IPS-15b (cell line): ENCODE results near the gene DNAJC17.

Source experiments
- H3K27me3 ChIP-seq: one replicate; pipeline ENCODE4 v1.6.1; 2013; ENCODE audit warnings: low read length; ENCODE audit not compliant: control insufficient read depth, insufficient read depth
- H3K36me3 ChIP-seq: one replicate; pipeline ENCODE4 v1.6.1; 2013; ENCODE audit warnings: low read length; ENCODE audit not compliant: control insufficient read depth, insufficient read depth
- H3K4me1 ChIP-seq: one replicate; pipeline ENCODE4 v1.6.1; 2013; ENCODE audit warnings: mild to moderate bottlenecking, low read length; ENCODE audit not compliant: control insufficient read depth, insufficient read depth
- H3K4me3 ChIP-seq: one replicate; pipeline ENCODE4 v1.5.1; 2013; ENCODE audit warnings: low read depth, low read length
- H3K9ac ChIP-seq: one replicate; pipeline ENCODE4 v1.6.1; 2013; ENCODE audit warnings: low read depth, mild to moderate bottlenecking, low read length
- H3K9me3 ChIP-seq: one replicate; pipeline ENCODE4 v1.6.1; 2013; ENCODE audit warnings: mild to moderate bottlenecking, low read length; ENCODE audit not compliant: control insufficient read depth, insufficient read depth

The DNAJC17 gene

DNA sequence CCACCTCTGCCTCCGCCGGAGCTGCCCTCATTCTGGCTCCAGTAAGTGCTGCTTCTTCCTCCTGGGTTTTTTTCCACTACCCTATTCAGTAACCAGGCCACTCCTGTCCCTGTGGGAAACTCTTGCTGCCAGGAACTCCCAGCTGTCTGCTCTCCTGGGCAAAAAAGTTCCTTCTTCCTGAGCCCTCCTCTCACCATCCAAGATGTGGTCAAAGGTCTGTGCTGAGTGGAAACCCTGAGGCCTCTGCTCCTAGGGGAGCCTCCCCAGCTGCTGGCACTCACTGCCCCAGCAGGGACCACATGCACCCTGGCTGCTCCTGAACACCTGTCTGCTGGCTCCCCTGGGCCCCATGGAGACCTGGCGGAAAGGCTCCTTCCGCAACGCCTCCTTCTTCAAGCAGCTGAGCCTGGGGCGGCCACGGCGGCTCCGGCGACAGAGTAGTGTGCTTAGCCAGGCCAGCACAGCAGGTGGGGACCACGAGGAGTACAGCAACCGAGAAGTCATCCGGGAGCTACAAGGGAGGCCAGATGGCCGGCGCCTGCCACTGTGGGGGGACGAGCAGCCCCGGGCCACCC lies 37.0 kb downstream of the DNAJC17 start:
- Histone ChIP-seq H3K9me3 (no peaks in the 10 kb centered on the region), H3K27me3 (no peaks in the 10 kb centered on the region), H3K4me3 (no peak overlapping the region), H3K36me3 (peaks cover 32% of the 10 kb centered on the region), H3K9ac (no peak overlapping the region), H3K4me1 (peaks cover 10% of the 10 kb centered on the region)

DNA sequence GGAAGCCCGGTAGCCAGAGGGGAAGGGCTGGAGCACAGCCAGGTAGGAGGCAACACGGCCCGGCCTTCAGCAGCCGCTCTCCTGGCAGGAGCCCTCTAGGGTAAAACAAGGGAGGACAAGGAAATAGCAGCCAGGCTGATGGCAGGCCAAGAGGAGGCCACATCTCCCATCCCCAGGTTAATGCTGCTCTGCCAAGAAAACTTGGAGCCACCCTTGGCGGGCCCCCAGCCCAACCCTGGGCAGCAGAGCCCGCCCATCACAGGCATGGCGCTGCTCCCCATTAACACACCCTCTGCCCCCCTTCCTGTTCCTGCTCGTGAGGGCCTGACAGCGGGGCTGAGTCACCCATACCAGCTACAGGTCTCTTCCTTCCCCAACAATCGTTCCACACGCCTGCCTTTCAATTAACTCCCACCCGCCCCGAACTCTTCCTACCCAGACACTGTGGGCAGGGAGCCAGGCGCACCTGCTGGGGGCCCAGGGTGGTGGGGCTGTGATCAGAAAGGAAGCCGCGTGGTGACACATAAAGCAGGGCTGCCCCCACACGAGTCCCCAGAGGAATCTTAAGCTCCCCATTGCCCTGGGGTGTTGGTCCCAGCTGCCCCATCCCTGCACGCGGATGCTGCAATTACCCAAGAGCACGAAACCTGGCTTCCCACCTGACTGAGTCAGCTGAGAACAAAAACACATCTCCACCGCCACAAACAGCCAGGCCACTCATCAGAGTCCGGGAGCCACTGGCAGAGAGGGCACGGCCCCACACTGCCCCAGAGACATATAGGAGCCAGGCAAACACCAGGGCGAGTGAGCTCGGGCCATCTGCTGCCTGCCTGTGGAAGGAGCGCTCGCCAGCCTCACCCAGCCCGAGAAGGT lies 37.8 kb downstream of the DNAJC17 start, which contains the start of gene C15orf62:
Gene C15orf62, plus strand, starts transcription at position 707 of the 873 bp plus-strand sequence. CDS start 516 bp downstream, outside the sequence.
- no peak within 1 kb of the TSS for H3K4me3 ChIP-seq
- no peaks in the 10 kb centered on the region for H3K9me3 ChIP-seq
- H3K9ac ChIP-seq: no peak within 1 kb of the TSS
- H3K36me3 ChIP-seq: peaks cover 24% of the 10 kb centered on the region
- peaks cover under 1% of the 10 kb centered on the region for H3K27me3 ChIP-seq
- H3K4me1 ChIP-seq: peaks cover 16% of the 10 kb centered on the region

- Histone ChIP-seq H3K9me3 (no peaks in the 10 kb centered on the region), H3K27me3 (peaks cover 2% of the 10 kb centered on the region), H3K4me1 (peaks cover 16% of the 10 kb centered on the region), H3K4me3 (no peak overlapping the region), H3K36me3 (peaks cover 18% of the 10 kb centered on the region), H3K9ac (no peak overlapping the region)
These were observed 38.6 kb downstream of the DNAJC17 start for GRCh38 chr15:40768521-40769273.

DNA sequence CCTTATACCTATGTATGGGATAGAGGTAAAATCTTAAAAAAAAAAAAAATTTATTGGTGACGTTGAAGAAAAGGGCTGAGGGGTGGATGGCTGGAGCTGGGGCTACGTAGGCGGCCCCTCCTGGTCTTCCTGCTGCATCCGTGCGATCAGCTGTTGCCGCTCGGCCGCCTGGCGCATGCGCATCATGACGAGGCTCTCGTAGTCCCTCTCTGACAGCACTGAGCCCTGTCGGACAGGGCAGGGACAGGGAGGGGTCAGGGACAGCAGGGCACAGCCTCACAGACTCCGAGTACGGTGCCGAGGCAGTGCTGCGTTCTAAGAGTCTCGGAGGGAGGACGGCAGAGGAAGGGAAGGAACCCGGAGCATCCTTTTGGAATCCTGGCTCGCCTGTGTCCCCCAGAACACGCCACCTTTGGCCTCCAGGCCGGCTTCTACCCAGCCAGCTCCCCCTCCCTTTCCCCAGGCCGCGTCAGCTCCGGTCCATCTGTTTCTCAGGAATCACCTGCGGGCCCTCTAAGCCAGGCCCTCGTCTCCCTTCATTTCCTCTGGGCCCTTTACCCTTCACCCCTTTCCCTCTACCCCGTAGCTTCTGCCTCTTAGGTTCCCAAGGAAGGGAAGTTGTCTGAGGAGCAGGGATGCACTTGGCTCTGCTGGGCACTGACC lies 39.3 kb downstream of the DNAJC17 start:
- Histone ChIP-seq H3K4me1 (peaks cover 16% of the 10 kb centered on the region), H3K4me3 (no peak overlapping the region), H3K9ac (no peak overlapping the region), H3K9me3 (no peaks in the 10 kb centered on the region), H3K36me3 (peaks cover 16% of the 10 kb centered on the region), H3K27me3 (peaks cover 2% of the 10 kb centered on the region)

- H3K4me3 ChIP-seq: no peak overlapping the region
- peaks cover 16% of the 10 kb centered on the region for H3K4me1 ChIP-seq
- H3K36me3 ChIP-seq: peaks cover 12% of the 10 kb centered on the region
- peaks cover 2% of the 10 kb centered on the region for H3K27me3 ChIP-seq
- H3K9me3 ChIP-seq: no peaks in the 10 kb centered on the region
- H3K9ac ChIP-seq: no peak overlapping the region
These were observed 40.1 kb downstream of the DNAJC17 start for GRCh38 chr15:40766906-40767837.

- peaks cover 2% of the 10 kb centered on the region for H3K27me3 ChIP-seq
- H3K9ac ChIP-seq: no peak overlapping the region
- peaks cover 16% of the 10 kb centered on the region for H3K4me1 ChIP-seq
- H3K36me3 ChIP-seq: peaks cover 9% of the 10 kb centered on the region
- H3K9me3 ChIP-seq: no peaks in the 10 kb centered on the region
- H3K4me3 ChIP-seq: no peak overlapping the region
These were observed 41.0 kb downstream of the DNAJC17 start for GRCh38 chr15:40766194-40766815.

GRCh38 chr15:40764629-40765103 lies 42.6 kb downstream of the DNAJC17 start:
- Histone ChIP-seq H3K4me1 (peaks cover 16% of the 10 kb centered on the region), H3K9ac (peak overlapping the region; percentile 47), H3K36me3 (peaks cover 9% of the 10 kb centered on the region)

GRCh38 chr15:40763801-40764628 lies 43.3 kb downstream of the DNAJC17 start, which contains the start of gene GCHFR:
TSS of gene GCHFR (plus strand) at chr15:40764068. CDS start at chr15:40764181, 113 bp downstream.
- Histone ChIP-seq H3K9me3 (no peaks in the 10 kb centered on the region), H3K36me3 (peaks cover 9% of the 10 kb centered on the region), H3K4me1 (peaks cover 16% of the 10 kb centered on the region), H3K4me3 (peak within 1 kb of the TSS; percentile 76), H3K9ac (peak within 1 kb of the TSS; percentile 47), H3K27me3 (peaks cover 2% of the 10 kb centered on the region)

More at GRCh38 chr15:40764629-40765103, 42.6 kb downstream of the DNAJC17 start:
- H3K4me3 ChIP-seq: peak overlapping the region; percentile 76
- peaks cover 2% of the 10 kb centered on the region for H3K27me3 ChIP-seq
- H3K9me3 ChIP-seq: no peaks in the 10 kb centered on the region

GRCh38 chr15:40762919-40763800 lies 44.1 kb downstream of the DNAJC17 start:
- peak overlapping the region; percentile 47 for H3K9ac ChIP-seq
- H3K9me3 ChIP-seq: no peaks in the 10 kb centered on the region
- H3K4me1 ChIP-seq: peaks cover 16% of the 10 kb centered on the region
- H3K27me3 ChIP-seq: peaks cover 2% of the 10 kb centered on the region
- peaks cover 6% of the 10 kb centered on the region for H3K36me3 ChIP-seq
- H3K4me3 ChIP-seq: peak overlapping the region; percentile 76
